Peyer's patch (tissue), 4 donors: ENCODE results near the gene EXOSC2.

Experiments
- CTCF ChIP-seq, 6 experiments: fragments of 450-650 bp in 4 of 6; fragments of 200-600 bp in 2 of 6; sonication (generic) in 1 of 6; IDR thresholded peaks; one replicate each; pipeline ENCODE4 v1.5.1; 2017 to 2019; ENCODE audit warnings: antibody characterized with exemption in 6 of 6, mild to moderate bottlenecking in 3 of 6, moderate library complexity in 1 of 6
- POLR2A ChIP-seq, 2 donors: fragments of 450-650 bp; IDR thresholded peaks; one replicate each; pipeline ENCODE4 v1.5.1; 2017; ENCODE audit warnings: antibody characterized with exemption in 2 of 2, mild to moderate bottlenecking in 2 of 2, moderate library complexity in 2 of 2

- TF ChIP-seq CTCF (IDR thresholded peaks at IDR 0.05) (no peak), POLR2A (IDR thresholded peaks at IDR 0.05) (no peak)
Measured at GRCh38 chr9:130698514-130698913, 4.9 kb downstream of the EXOSC2 start.
